ENCODE data around the gene COPG2. TPM values are rescaled to one million over a fixed set of nuclear protein-coding genes. Genes with fewer than 3 reads are reported as not detected.

COPG2 gene
- total and polyA plus RNA-seq, 2 of the 8 experiments (the other 6 are each of a cell fraction or from before 2014, with no cell fraction given) = 50.3 to 53.1 TPM

GRCh38 chr7:130461272-130461671, 207.3 kb downstream of the COPG2 start:
- no peak for FAIRE-seq
- no peaks in the 10 kb centered on the region for H4K20me1 ChIP-seq (replicated peaks in 1 of 2; ENCODE audit: control insufficient read depth in 1 of 2, insufficient read depth in 2 of 2, low read length in 2 of 2)
- no peak overlapping the region for H3K4me2 ChIP-seq (ENCODE audit: insufficient read depth in 1 of 2, low read depth in 2 of 2, low read length in 2 of 2)
- H2BK120ac ChIP-seq (replicated peaks; ENCODE audit: low read depth, low read length) = no peak overlapping the region
- H2BK5ac ChIP-seq (ENCODE audit: low read depth, low read length) = no peak overlapping the region
- H3K9ac ChIP-seq (replicated peaks in 1 of 4; ENCODE audit: extremely low read depth in 1 of 4, low read depth in 3 of 4, low read length in 3 of 4) = no peak overlapping the region
- no peak for DNase-seq (ENCODE audit: low read depth in 1 of 2, low spot score in 2 of 2)
- no peak overlapping the region for H2BK20ac ChIP-seq (ENCODE audit: low read length)
- H3K79me2 ChIP-seq (ENCODE audit: control insufficient read depth in 1 of 2, insufficient read depth in 2 of 2, low read length in 2 of 2) = no peaks in the 10 kb centered on the region
- H2AFZ ChIP-seq (ENCODE audit: low read length) = no peak overlapping the region
- no peaks in the 10 kb centered on the region for H3K4me1 ChIP-seq (replicated peaks in 1 of 4; ENCODE audit: control insufficient read depth in 3 of 4, insufficient read depth in 4 of 4, low read length in 3 of 4)
- 100% methylated on average over 2 of the region's 2 CpGs; no CpG with 5 or more reads in 1 of the 2 experiments for WGBS, 2 experiments (ENCODE audit: extremely low coverage in 1 of 2, insufficient coverage in 1 of 2, insufficient read length in 1 of 2, insufficient replicate concordance in 2 of 2, low coverage in 1 of 2, low lambda C conversion rate in 2 of 2, missing lambda C conversion rate in 1 of 2)
- H3K23ac ChIP-seq (ENCODE audit: insufficient read length) = no peak overlapping the region
- H2AK5ac ChIP-seq (ENCODE audit: low read depth, low read length) = no peak overlapping the region
- no peak overlapping the region for H2BK15ac ChIP-seq (ENCODE audit: low read length)
- no peaks in the 10 kb centered on the region for H3K27me3 ChIP-seq (replicated peaks in 1 of 4; ENCODE audit: control insufficient read depth in 3 of 4, extremely low read depth in 1 of 4, insufficient read depth in 3 of 4, low read length in 3 of 4)
- H3K36me3 ChIP-seq (ENCODE audit: control insufficient read depth in 2 of 4, insufficient read depth in 4 of 4, low read length in 3 of 4) = no peaks in the 10 kb centered on the region
- no peak overlapping the region for H3K18ac ChIP-seq (ENCODE audit: extremely low read depth, low read length)
- no peak overlapping the region for H3K4ac ChIP-seq (replicated peaks; ENCODE audit: insufficient read length, low read depth, low read length)
- H3K4me3 ChIP-seq (ENCODE audit: extremely low read depth in 1 of 4, insufficient read depth in 2 of 4, low read depth in 3 of 4, low read length in 4 of 4) = no peak overlapping the region
- H3K23me2 ChIP-seq (ENCODE audit: low read depth, low read length) = no peaks in the 10 kb centered on the region
- ChIA-PET CTCF (ENCODE audit: partially characterized antibody) (no interaction called here), POLR2A (ENCODE audit: partially characterized antibody) (no interaction called here)
- H3K9me3 ChIP-seq (ENCODE audit: insufficient read depth in 2 of 2, low read depth in 1 of 2, low read length in 1 of 2) = peaks cover 6 to 7% of the 10 kb centered on the region in 2 experiments; a peak in 1 of 4 replicates
- H3K27ac ChIP-seq (ENCODE audit: low read depth, low read length) = no peak overlapping the region
- no peak overlapping the region for H3K14ac ChIP-seq (ENCODE audit: insufficient read length)
- no peaks in the 10 kb centered on the region for H3K79me1 ChIP-seq (ENCODE audit: low read depth, low read length)
- no peak overlapping the region for H4K8ac ChIP-seq (ENCODE audit: extremely low read depth, insufficient read depth, low read length)
- no peak overlapping the region for H4K5ac ChIP-seq (ENCODE audit: insufficient read length, low read depth, low read length)
- H4K91ac ChIP-seq (replicated peaks; ENCODE audit: insufficient read length, low read length) = no peak overlapping the region
- H3K56ac ChIP-seq (replicated peaks; ENCODE audit: insufficient read length, low read depth, low read length) = no peak overlapping the region
- H2BK12ac ChIP-seq (ENCODE audit: low read depth, low read length) = no peak overlapping the region
- no peak for TF ChIP-seq CHD1 (IDR thresholded peaks at IDR 0.05; ENCODE audit: low read depth, low read length)
- no peak for TF ChIP-seq GABPA (IDR thresholded peaks at IDR 0.05; ENCODE audit: borderline replicate concordance, insufficient read depth, low read length)
- TF ChIP-seq CTCF (IDR thresholded peaks at IDR 0.05; ENCODE audit: control extremely low read depth in 1 of 3, insufficient read depth in 1 of 3, low read depth in 1 of 3, low read length in 3 of 3) = no peak
- no peak for TF ChIP-seq CHD2 (IDR thresholded peaks at IDR 0.05; ENCODE audit: low read length)
- TF ChIP-seq BACH1 (IDR thresholded peaks at IDR 0.05; ENCODE audit: low read length) = no peak
- TF ChIP-seq KDM5A (IDR thresholded peaks at IDR 0.05; ENCODE audit: low read length) = no peak
- TF ChIP-seq CBX8 (IDR thresholded peaks at IDR 0.05; ENCODE audit: borderline replicate concordance, low read depth, low read length) = no peak
- TF ChIP-seq MAX (IDR thresholded peaks at IDR 0.05) = no peak
- no peak for TF ChIP-seq POLR2A (IDR thresholded peaks at IDR 0.05; ENCODE audit: control extremely low read depth in 1 of 2, low read depth in 2 of 2, low read length in 2 of 2)
- TF ChIP-seq SAP30 (IDR thresholded peaks at IDR 0.05; ENCODE audit: insufficient read depth, insufficient replicate concordance, low read length) = no peak
- no peak for TF ChIP-seq JUND (IDR thresholded peaks at IDR 0.05; ENCODE audit: low read length)
- TF ChIP-seq GTF2F1 (IDR thresholded peaks at IDR 0.05; ENCODE audit: borderline replicate concordance, low read depth, low read length) = no peak
- TF ChIP-seq CEBPB (IDR thresholded peaks at IDR 0.05; ENCODE audit: low read depth, low read length) = no peak

Measured in H1 (cell line).